K562 (cell line): ENCODE data around the gene LDHAL6A. TPM values are rescaled to one million over a fixed set of nuclear protein-coding genes. Genes with fewer than 3 reads are reported as not detected.

Experiments
- ATAC-seq: fragments of 200-7000 bp; cut with Tn5 transposase; 3 replicates; pipeline ENCODE4 v1.9.1; 2020; ENCODE audit warnings: moderate library complexity
- BruUV-seq: library from RNA; stranded (reverse); fragments of 400-500 nt; replicated peaks from 2 replicates; lab custom pipeline; 2021; lab: Mats Ljungman, UMichigan
- CTCF ChIA-PET: fragments of 300-600 bp; formaldehyde crosslinking; extraction: SDS; loops from one replicate; lab custom pipeline; 2021; ENCODE audit warnings: low intra/inter-chr PET ratio; lab: Yijun Ruan, JAX
- POLR2A ChIA-PET: fragments of 300-600, 350-650 bp; sonication (Branson Sonifier 250); formaldehyde crosslinking; extraction: SDS; loops from one replicate; lab custom pipeline; 2021; ENCODE audit warnings: antibody characterized with exemption, inconsistent platforms; lab: Yijun Ruan, JAX
- DNase-seq, 4 experiments: peaks; one replicate each; pipeline versions ENCODE4 v3.0.0 to v3.0.0-alpha.2; 2011 to 2018; ENCODE audit warnings: low spot score in 3 of 4, mixed read lengths in 3 of 4; ENCODE audit errors: extremely low read depth in 1 of 4
- FAIRE-seq: peaks from 2 replicates; lab custom pipeline; 2011; peaks lifted over from hg19 to GRCh38; lab: Jason Lieb, UNC
- H2AFZ ChIP-seq: 2 replicates; pipeline ENCODE4 v1.6.0; 2011; ENCODE audit warnings: low read depth, low read length, control low read depth, inconsistent platforms
- H3K27ac ChIP-seq: fragments of 200-600 bp; 3 replicates; pipeline ENCODE4 v1.8.0; 2011; ENCODE audit warnings: low read depth, mild to moderate bottlenecking, control low read depth, inconsistent platforms, low read length, moderate library complexity, mixed read lengths; ENCODE audit errors: extremely low read depth
- H3K27me3 ChIP-seq, 2 experiments: fragments of 300-600 bp in 1 of 2; 2 replicates in 1 of 2; 3 replicates in 1 of 2; pipeline versions ENCODE4 v1.6.0 to v1.8.0; 2011; ENCODE audit warnings: inconsistent platforms in 2 of 2, low read length in 2 of 2, mild to moderate bottlenecking in 1 of 2, mixed read lengths in 1 of 2, moderate library complexity in 1 of 2; ENCODE audit not compliant: control insufficient read depth in 2 of 2, insufficient read depth in 2 of 2
- H3K36me3 ChIP-seq: fragments of 300-600 bp; 3 replicates; pipeline ENCODE4 v1.8.0; 2011; ENCODE audit warnings: mild to moderate bottlenecking, low read length, inconsistent platforms; ENCODE audit not compliant: control insufficient read depth, insufficient read depth
- H3K4me1 ChIP-seq, 2 experiments: fragments of 200-600 bp in 1 of 2; replicated peaks in 1 of 2; 2 replicates in 1 of 2; 3 replicates in 1 of 2; pipeline versions ENCODE4 v1.5.1 to v1.8.0; 2011; ENCODE audit warnings: inconsistent platforms in 2 of 2, low read length in 2 of 2, mild to moderate bottlenecking in 1 of 2, mixed read lengths in 1 of 2, moderate library complexity in 1 of 2; ENCODE audit not compliant: control insufficient read depth in 2 of 2, insufficient read depth in 2 of 2
- H3K4me2 ChIP-seq: 2 replicates; pipeline ENCODE4 v1.6.1; 2011; ENCODE audit warnings: low read length, control low read depth, inconsistent platforms, mixed read lengths; ENCODE audit not compliant: insufficient read depth
- H3K4me3 ChIP-seq: fragments of 200-600 bp; sonication (generic), shearing (Covaris generic); 2 replicates; pipeline ENCODE4 v1.5.1; 2016; ENCODE audit warnings: control low read depth, inconsistent platforms
- H3K79me2 ChIP-seq: fragments of 200-600 bp; 3 replicates; pipeline ENCODE4 v1.8.0; 2011; ENCODE audit warnings: low read length, inconsistent platforms; ENCODE audit not compliant: control insufficient read depth, insufficient read depth
- H3K9ac ChIP-seq, 2 experiments: 2 replicates each; pipeline versions ENCODE4 v1.6.0 to v1.6.1; 2011; ENCODE audit warnings: low read depth in 2 of 2, low read length in 2 of 2, control low read depth in 1 of 2, inconsistent platforms in 1 of 2, mild to moderate bottlenecking in 1 of 2, mixed read lengths in 1 of 2; ENCODE audit not compliant: insufficient read depth in 1 of 2
- H3K9me1 ChIP-seq: one replicate; pipeline ENCODE4 v1.6.0; 2011; ENCODE audit warnings: inconsistent platforms, mild to moderate bottlenecking, low read length, moderate library complexity; ENCODE audit not compliant: control insufficient read depth, insufficient read depth
- H3K9me3 ChIP-seq: replicated peaks from 2 replicates; pipeline ENCODE4 v1.5.1; 2011; ENCODE audit warnings: low read depth, low read length, inconsistent platforms; ENCODE audit not compliant: control insufficient read depth, insufficient read depth
- H4K20me1 ChIP-seq: replicated peaks from 2 replicates; pipeline ENCODE4 v1.6.1; 2011; ENCODE audit warnings: low read length, inconsistent platforms, mixed read lengths; ENCODE audit not compliant: control insufficient read depth, insufficient read depth
- CLOCK ChIP-seq: fragments of 250-450 bp; sonication (Bioruptor Pico); IDR thresholded peaks from 2 replicates; pipeline ENCODE4 v1.4.0; 2020; ENCODE audit warnings: mild to moderate bottlenecking, moderate library complexity, borderline replicate concordance
- DPF2 ChIP-seq: fragments of 450-650 bp; IDR thresholded peaks from 2 replicates; pipeline ENCODE4 v1.6.1; 2016
- PTBP1 ChIP-seq: fragments of 200-400 bp; formaldehyde crosslinking; IDR thresholded peaks from 2 replicates; pipeline ENCODE4 v1.6.1; 2017; ENCODE audit warnings: low read depth, low read length
- RBM15 ChIP-seq: fragments of 200-400 bp; formaldehyde crosslinking; IDR thresholded peaks from 2 replicates; pipeline ENCODE4 v1.6.1; 2018; ENCODE audit warnings: mild to moderate bottlenecking, low read length, moderate library complexity; ENCODE audit not compliant: insufficient read depth
- RNF219 ChIP-seq: fragments of 250-450 bp; sonication (Bioruptor Pico); IDR thresholded peaks from 2 replicates; pipeline ENCODE4 v1.5.0; 2022; ENCODE audit warnings: mild to moderate bottlenecking
- ZNF23 ChIP-seq: fragments of 250-450 bp; sonication (Bioruptor Pico); IDR thresholded peaks from 2 replicates; pipeline ENCODE4 v1.4.0; 2020; ENCODE audit warnings: mild to moderate bottlenecking
- ZNF274 ChIP-seq: IDR thresholded peaks from 2 replicates; pipeline ENCODE4 v1.6.1; 2011; ENCODE audit warnings: low read depth, mild to moderate bottlenecking, low read length, moderate library complexity, borderline replicate concordance
- ZNF780A ChIP-seq: fragments of 250-450 bp; sonication (Bioruptor Pico); IDR thresholded peaks from 2 replicates; pipeline ENCODE4 v1.5.0; 2021; ENCODE audit warnings: mild to moderate bottlenecking
- in situ Hi-C: fragments of 300-500 bp; cut with MboI; formaldehyde crosslinking; loops from 4 replicates; pipeline ENCODE4 v1.15.0; 2018; ENCODE audit warnings: inconsistent platforms, mixed read lengths
- intact Hi-C: fragments of 100-400 bp; cut with micrococcal nuclease; formaldehyde crosslinking; loops from 2 replicates; pipeline ENCODE4 v1.14.2; 2022
- polyA plus RNA-seq, 8 experiments: library from polyadenylated mRNA; depleted of rRNA in 4 of 8; stranded (reverse) in 5 of 8; unstranded in 3 of 8; fragments of >200 nt; fragmentation: Nextera tagmentation in 2 of 8; fragmentation: Illumina TruSeq in 1 of 8; extraction: Ambion mirVana in 2 of 8; extraction: Trizol in 1 of 8; gene quantifications; 2 replicates each; pipeline versions ENCODE4 v1.2.1 to v1.2.3, GENCODE V29; 2011 to 2014; ENCODE audit warnings: inconsistent platforms in 1 of 8, missing spikeins in 1 of 8
- total RNA-seq, 7 experiments: library from RNA; depleted of rRNA in 6 of 7; stranded (reverse); fragments of >200 nt in 6 of 7; fragmentation: Illumina TruSeq in 2 of 7; extraction: Trizol in 2 of 7; gene quantifications; 2 replicates each; pipeline versions ENCODE4 v1.2.1 to v1.2.3, GENCODE V29; 2011 to 2021; ENCODE audit warnings: low replicate concordance in 1 of 7

Gene LDHAL6A
- total and polyA plus RNA-seq, 9 of the 15 experiments (the other 6 are each of a cell fraction or from before 2014, with no cell fraction given): 0.04 TPM; not detected in 8

DNA sequence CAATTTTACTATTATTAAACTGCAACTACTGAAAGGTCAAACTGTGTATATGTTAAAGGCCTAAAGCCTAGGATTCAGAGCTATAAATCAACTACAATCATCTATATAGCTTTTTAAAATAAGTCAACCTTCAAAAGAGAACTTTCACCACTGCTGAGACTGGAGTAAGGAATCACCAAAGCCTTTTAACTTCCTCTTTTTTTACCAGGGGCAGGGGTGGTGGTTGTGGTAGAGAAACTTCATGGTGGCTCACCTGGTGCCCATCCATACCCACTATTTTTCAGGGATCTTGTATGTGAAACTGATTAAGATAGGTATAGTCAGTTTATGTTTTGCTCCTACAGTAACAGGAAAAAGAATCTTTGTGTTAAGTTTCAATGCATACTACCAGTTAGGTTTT lies 39.6 kb downstream of the LDHAL6A start:
- Histone ChIP-seq H3K9me1 (no peaks in the 10 kb centered on the region), H3K4me2 (no peak overlapping the region), H3K36me3 (peaks cover 38% of the 10 kb centered on the region; the same call in 2 of the 3 replicates), H3K9ac (no peak overlapping the region), H4K20me1 (peaks cover 10% of the 10 kb centered on the region; the same call in 1 of the 2 replicates), H3K9me3 (no peaks in the 10 kb centered on the region), H3K79me2 (no peaks in the 10 kb centered on the region), H2AFZ (no peak overlapping the region), H3K4me1 (peaks cover 4 to 11% of the 10 kb centered on the region in 2 experiments; a peak in 3 of 5 replicates), H3K27ac (no peak overlapping the region), H3K27me3 (no peaks in the 10 kb centered on the region), H3K4me3 (no peak overlapping the region)
- intact Hi-C loops: no loop called here
- POLR2A ChIA-PET: interaction anchor here (1.1 kb wide), 1 partner anchor 12 kb away, joined by 4 read pairs; no protein-coding TSS in a partner anchor
- ATAC-seq (no peak), FAIRE-seq (no peak), DNase-seq (no peak)
- CTCF ChIA-PET: interaction anchor here (0.5 kb wide), 1 partner anchor 84 kb away, joined by 3 read pairs; no protein-coding TSS in a partner anchor
- no TSS peak for BruUV-seq
- TF ChIP-seq RBM15 (no peak), DPF2 (no peak), PTBP1 (no peak), CLOCK (CRISPR knock-in tag) (no peak), ZNF780A (CRISPR knock-in tag) (no peak), ZNF274 (no peak), RNF219 (no peak), ZNF23 (CRISPR knock-in tag) (no peak)
- in situ Hi-C loops: no loop called here
